Measurements from ENCODE around the gene TEX10.

The TEX10 gene

GRCh38 chr9:100309992-100310391 lies 42.8 kb downstream of the TEX10 start:
- no peaks in the 10 kb centered on the region for H3K4me1 ChIP-seq (ENCODE audit: control insufficient read depth in 1 of 2, insufficient read depth in 2 of 2, low read length in 2 of 2)
- H3K27me3 ChIP-seq (ENCODE audit: control insufficient read depth in 1 of 2, insufficient read depth in 2 of 2, low read length in 2 of 2): no peaks in the 10 kb centered on the region
- H3K4me3 ChIP-seq (ENCODE audit: low read depth in 1 of 2, low read length in 2 of 2): no peak overlapping the region
- H3K27ac ChIP-seq (ENCODE audit: low read depth, low read length): no peak overlapping the region
- H3K36me3 ChIP-seq (ENCODE audit: control insufficient read depth in 1 of 2, insufficient read depth in 2 of 2, low read length in 2 of 2): peaks cover 2 to 27% of the 10 kb centered on the region in 2 donors
- H3K9ac ChIP-seq (ENCODE audit: low read depth in 1 of 2, low read length in 2 of 2): no peak overlapping the region
- H3K9me3 ChIP-seq (ENCODE audit: control insufficient read depth in 1 of 2, low read length in 2 of 2): no peaks in the 10 kb centered on the region

GRCh38 chr9:100308965-100309564 lies 43.7 kb downstream of the TEX10 start:
- H3K9ac ChIP-seq (ENCODE audit: low read depth in 1 of 2, low read length in 2 of 2): no peak overlapping the region
- no peak overlapping the region for H3K4me3 ChIP-seq (ENCODE audit: low read depth in 1 of 2, low read length in 2 of 2)
- H3K36me3 ChIP-seq (ENCODE audit: control insufficient read depth in 1 of 2, insufficient read depth in 2 of 2, low read length in 2 of 2): peaks cover 3 to 30% of the 10 kb centered on the region in 2 donors
- H3K27ac ChIP-seq (ENCODE audit: low read depth, low read length): no peak overlapping the region
- no peaks in the 10 kb centered on the region for H3K9me3 ChIP-seq (ENCODE audit: control insufficient read depth in 1 of 2, low read length in 2 of 2)
- no peaks in the 10 kb centered on the region for H3K27me3 ChIP-seq (ENCODE audit: control insufficient read depth in 1 of 2, insufficient read depth in 2 of 2, low read length in 2 of 2)
- H3K4me1 ChIP-seq (ENCODE audit: control insufficient read depth in 1 of 2, insufficient read depth in 2 of 2, low read length in 2 of 2): no peaks in the 10 kb centered on the region

- Histone ChIP-seq H3K4me1 (ENCODE audit: control insufficient read depth in 1 of 2, insufficient read depth in 2 of 2, low read length in 2 of 2) (no peaks in the 10 kb centered on the region), H3K9ac (ENCODE audit: low read depth in 1 of 2, low read length in 2 of 2) (no peak overlapping the region), H3K36me3 (ENCODE audit: control insufficient read depth in 1 of 2, insufficient read depth in 2 of 2, low read length in 2 of 2) (peaks cover 3 to 40% of the 10 kb centered on the region in 2 donors), H3K9me3 (ENCODE audit: control insufficient read depth in 1 of 2, low read length in 2 of 2) (no peaks in the 10 kb centered on the region), H3K4me3 (ENCODE audit: low read depth in 1 of 2, low read length in 2 of 2) (no peak overlapping the region), H3K27me3 (ENCODE audit: control insufficient read depth in 1 of 2, insufficient read depth in 2 of 2, low read length in 2 of 2) (no peaks in the 10 kb centered on the region), H3K27ac (ENCODE audit: low read depth, low read length) (no peak overlapping the region)
Measured at GRCh38 chr9:100307080-100307479, 45.7 kb downstream of the TEX10 start.

GRCh38 chr9:100306283-100306682 lies 46.5 kb downstream of the TEX10 start:
- Histone ChIP-seq H3K27me3 (ENCODE audit: control insufficient read depth in 1 of 2, insufficient read depth in 2 of 2, low read length in 2 of 2) (no peaks in the 10 kb centered on the region), H3K36me3 (ENCODE audit: control insufficient read depth in 1 of 2, insufficient read depth in 2 of 2, low read length in 2 of 2) (peaks cover 5 to 48% of the 10 kb centered on the region in 2 donors), H3K4me1 (ENCODE audit: control insufficient read depth in 1 of 2, insufficient read depth in 2 of 2, low read length in 2 of 2) (no peaks in the 10 kb centered on the region), H3K9me3 (ENCODE audit: control insufficient read depth in 1 of 2, low read length in 2 of 2) (no peaks in the 10 kb centered on the region), H3K4me3 (ENCODE audit: low read depth in 1 of 2, low read length in 2 of 2) (no peak overlapping the region), H3K9ac (ENCODE audit: low read depth in 1 of 2, low read length in 2 of 2) (no peak overlapping the region), H3K27ac (ENCODE audit: low read depth, low read length) (no peak overlapping the region)

- H3K9ac ChIP-seq (ENCODE audit: low read depth in 1 of 2, low read length in 2 of 2): no peak overlapping the region
- peaks cover 11 to 51% of the 10 kb centered on the region in 2 donors for H3K36me3 ChIP-seq (ENCODE audit: control insufficient read depth in 1 of 2, insufficient read depth in 2 of 2, low read length in 2 of 2)
- H3K9me3 ChIP-seq (ENCODE audit: control insufficient read depth in 1 of 2, low read length in 2 of 2): no peaks in the 10 kb centered on the region
- H3K4me1 ChIP-seq (ENCODE audit: control insufficient read depth in 1 of 2, insufficient read depth in 2 of 2, low read length in 2 of 2): no peaks in the 10 kb centered on the region
- no peak overlapping the region for H3K4me3 ChIP-seq (ENCODE audit: low read depth in 1 of 2, low read length in 2 of 2)
- H3K27me3 ChIP-seq (ENCODE audit: control insufficient read depth in 1 of 2, insufficient read depth in 2 of 2, low read length in 2 of 2): no peaks in the 10 kb centered on the region
- H3K27ac ChIP-seq (ENCODE audit: low read depth, low read length): no peak overlapping the region
Measured at GRCh38 chr9:100303747-100304146, 49.0 kb downstream of the TEX10 start.

- no peaks in the 10 kb centered on the region for H3K9me3 ChIP-seq (ENCODE audit: control insufficient read depth in 1 of 2, low read length in 2 of 2)
- H3K36me3 ChIP-seq (ENCODE audit: control insufficient read depth in 1 of 2, insufficient read depth in 2 of 2, low read length in 2 of 2): peaks cover 40 to 80% of the 10 kb centered on the region in 2 donors
- no peak overlapping the region for H3K27ac ChIP-seq (ENCODE audit: low read depth, low read length)
- no peak overlapping the region for H3K4me3 ChIP-seq (ENCODE audit: low read depth in 1 of 2, low read length in 2 of 2)
- no peaks in the 10 kb centered on the region for H3K4me1 ChIP-seq (ENCODE audit: control insufficient read depth in 1 of 2, insufficient read depth in 2 of 2, low read length in 2 of 2)
- H3K27me3 ChIP-seq (ENCODE audit: control insufficient read depth in 1 of 2, insufficient read depth in 2 of 2, low read length in 2 of 2): no peaks in the 10 kb centered on the region
- H3K9ac ChIP-seq (ENCODE audit: low read depth in 1 of 2, low read length in 2 of 2): no peak overlapping the region
Measured at GRCh38 chr9:100298378-100298777, 54.4 kb downstream of the TEX10 start.

- no peaks in the 10 kb centered on the region for H3K4me1 ChIP-seq (ENCODE audit: control insufficient read depth in 1 of 2, insufficient read depth in 2 of 2, low read length in 2 of 2)
- peaks cover 47 to 79% of the 10 kb centered on the region in 2 donors for H3K36me3 ChIP-seq (ENCODE audit: control insufficient read depth in 1 of 2, insufficient read depth in 2 of 2, low read length in 2 of 2)
- no peak overlapping the region for H3K9ac ChIP-seq (ENCODE audit: low read depth in 1 of 2, low read length in 2 of 2)
- no peak overlapping the region for H3K27ac ChIP-seq (ENCODE audit: low read depth, low read length)
- no peak overlapping the region for H3K4me3 ChIP-seq (ENCODE audit: low read depth in 1 of 2, low read length in 2 of 2)
- no peaks in the 10 kb centered on the region for H3K9me3 ChIP-seq (ENCODE audit: control insufficient read depth in 1 of 2, low read length in 2 of 2)
- no peaks in the 10 kb centered on the region for H3K27me3 ChIP-seq (ENCODE audit: control insufficient read depth in 1 of 2, insufficient read depth in 2 of 2, low read length in 2 of 2)
Measured at GRCh38 chr9:100296407-100296806, 56.3 kb downstream of the TEX10 start.

GRCh38 chr9:100295240-100295639 lies 57.5 kb downstream of the TEX10 start:
- H3K4me3 ChIP-seq (ENCODE audit: low read depth in 1 of 2, low read length in 2 of 2): no peak overlapping the region
- peaks cover 40 to 72% of the 10 kb centered on the region in 2 donors for H3K36me3 ChIP-seq (ENCODE audit: control insufficient read depth in 1 of 2, insufficient read depth in 2 of 2, low read length in 2 of 2)
- H3K9me3 ChIP-seq (ENCODE audit: control insufficient read depth in 1 of 2, low read length in 2 of 2): no peaks in the 10 kb centered on the region
- no peaks in the 10 kb centered on the region for H3K4me1 ChIP-seq (ENCODE audit: control insufficient read depth in 1 of 2, insufficient read depth in 2 of 2, low read length in 2 of 2)
- no peaks in the 10 kb centered on the region for H3K27me3 ChIP-seq (ENCODE audit: control insufficient read depth in 1 of 2, insufficient read depth in 2 of 2, low read length in 2 of 2)
- H3K9ac ChIP-seq (ENCODE audit: low read depth in 1 of 2, low read length in 2 of 2): no peak overlapping the region
- no peak overlapping the region for H3K27ac ChIP-seq (ENCODE audit: low read depth, low read length)

- Histone ChIP-seq H3K27me3 (ENCODE audit: control insufficient read depth in 1 of 2, insufficient read depth in 2 of 2, low read length in 2 of 2) (no peaks in the 10 kb centered on the region), H3K4me1 (ENCODE audit: control insufficient read depth in 1 of 2, insufficient read depth in 2 of 2, low read length in 2 of 2) (no peaks in the 10 kb centered on the region), H3K36me3 (ENCODE audit: control insufficient read depth in 1 of 2, insufficient read depth in 2 of 2, low read length in 2 of 2) (peaks cover 40 to 69% of the 10 kb centered on the region in 2 donors), H3K27ac (ENCODE audit: low read depth, low read length) (no peak overlapping the region), H3K4me3 (ENCODE audit: low read depth in 1 of 2, low read length in 2 of 2) (no peak overlapping the region), H3K9me3 (ENCODE audit: control insufficient read depth in 1 of 2, low read length in 2 of 2) (no peaks in the 10 kb centered on the region), H3K9ac (ENCODE audit: low read depth in 1 of 2, low read length in 2 of 2) (no peak overlapping the region)
Measured at GRCh38 chr9:100294806-100295205, 57.9 kb downstream of the TEX10 start.

GRCh38 chr9:100294341-100294740 lies 58.4 kb downstream of the TEX10 start:
- Histone ChIP-seq H3K36me3 (ENCODE audit: control insufficient read depth in 1 of 2, insufficient read depth in 2 of 2, low read length in 2 of 2) (peaks cover 40 to 69% of the 10 kb centered on the region in 2 donors), H3K4me1 (ENCODE audit: control insufficient read depth in 1 of 2, insufficient read depth in 2 of 2, low read length in 2 of 2) (no peaks in the 10 kb centered on the region), H3K4me3 (ENCODE audit: low read depth in 1 of 2, low read length in 2 of 2) (no peak overlapping the region), H3K9ac (ENCODE audit: low read depth in 1 of 2, low read length in 2 of 2) (no peak overlapping the region), H3K27ac (ENCODE audit: low read depth, low read length) (no peak overlapping the region), H3K9me3 (ENCODE audit: control insufficient read depth in 1 of 2, low read length in 2 of 2) (no peaks in the 10 kb centered on the region), H3K27me3 (ENCODE audit: control insufficient read depth in 1 of 2, insufficient read depth in 2 of 2, low read length in 2 of 2) (no peaks in the 10 kb centered on the region)
